Keratinocyte (primary cell): Measurements from ENCODE around the gene AAMDC.
"Not testable (repeated sequence)": the region's sequence is repeated elsewhere in the genome, so short reads cannot be mapped to it uniquely, and the experiment has no call there.

Experiments used
- EZH2 ChIP-seq: IDR thresholded peaks from one replicate; pipeline ENCODE4 v1.6.1; 2012; ENCODE audit warnings: inconsistent platforms, mild to moderate bottlenecking, low read length, moderate library complexity
- TF ChIP-seq, protein P1 (sequence below), 3 experiments: IDR thresholded peaks in 1 of 3; conservative IDR thresholded peaks in 1 of 3; optimal IDR thresholded peaks in 1 of 3; 2 replicates in 2 of 3; 3 replicates in 1 of 3; pipeline versions ENCODE3 to v1.5.1; 2011; ENCODE audit warnings: low read length in 3 of 3, mild to moderate bottlenecking in 3 of 3, moderate library complexity in 2 of 3, control low read depth in 1 of 3, inconsistent platforms in 1 of 3; ENCODE audit not compliant: insufficient read depth in 2 of 3; ENCODE audit errors: extremely low read depth in 1 of 3

- TF ChIP-seq, protein P1, sequence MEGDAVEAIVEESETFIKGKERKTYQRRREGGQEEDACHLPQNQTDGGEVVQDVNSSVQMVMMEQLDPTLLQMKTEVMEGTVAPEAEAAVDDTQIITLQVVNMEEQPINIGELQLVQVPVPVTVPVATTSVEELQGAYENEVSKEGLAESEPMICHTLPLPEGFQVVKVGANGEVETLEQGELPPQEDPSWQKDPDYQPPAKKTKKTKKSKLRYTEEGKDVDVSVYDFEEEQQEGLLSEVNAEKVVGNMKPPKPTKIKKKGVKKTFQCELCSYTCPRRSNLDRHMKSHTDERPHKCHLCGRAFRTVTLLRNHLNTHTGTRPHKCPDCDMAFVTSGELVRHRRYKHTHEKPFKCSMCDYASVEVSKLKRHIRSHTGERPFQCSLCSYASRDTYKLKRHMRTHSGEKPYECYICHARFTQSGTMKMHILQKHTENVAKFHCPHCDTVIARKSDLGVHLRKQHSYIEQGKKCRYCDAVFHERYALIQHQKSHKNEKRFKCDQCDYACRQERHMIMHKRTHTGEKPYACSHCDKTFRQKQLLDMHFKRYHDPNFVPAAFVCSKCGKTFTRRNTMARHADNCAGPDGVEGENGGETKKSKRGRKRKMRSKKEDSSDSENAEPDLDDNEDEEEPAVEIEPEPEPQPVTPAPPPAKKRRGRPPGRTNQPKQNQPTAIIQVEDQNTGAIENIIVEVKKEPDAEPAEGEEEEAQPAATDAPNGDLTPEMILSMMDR (optimal IDR thresholded peaks at IDR 0.05 in 1 of 3, IDR thresholded peaks at IDR 0.05 in 1 of 3, conservative IDR thresholded peaks at IDR 0.05 in 1 of 3; ENCODE audit: extremely low read depth in 1 of 3, insufficient read depth in 2 of 3, low read length in 3 of 3): not testable (repeated sequence)
- TF ChIP-seq EZH2: not testable (repeated sequence)
Measured at GRCh38 chr11:77889045-77889444, 68.1 kb downstream of the AAMDC start.
